GM12878 (cell line): ENCODE measurements around the gene GCA. TPM values are rescaled to one million over a fixed set of nuclear protein-coding genes. Genes with fewer than 3 reads are reported as not detected.

Experiments used
- ATAC-seq: fragments of 200-7000 bp; cut with Tn5 transposase; 3 replicates; pipeline ENCODE4 v1.9.1; 2020; ENCODE audit warnings: mild to moderate bottlenecking, moderate library complexity
- BruUV-seq: library from RNA; stranded (reverse); fragments of 400-500 nt; replicated peaks from 2 replicates; lab custom pipeline; 2021; lab: Mats Ljungman, UMichigan
- CTCF ChIA-PET: fragments of 300-600 bp; sonication (Branson Sonifier 250); formaldehyde crosslinking; extraction: SDS; loops from one replicate; lab custom pipeline; 2021; ENCODE audit warnings: inconsistent platforms; lab: Yijun Ruan, JAX
- POLR2A ChIA-PET: fragments of 350-600 bp; formaldehyde crosslinking; extraction: SDS; loops from one replicate; lab custom pipeline; 2021; ENCODE audit warnings: inconsistent platforms; lab: Charles Lee
- RAD21 ChIA-PET: fragments of 300-600 bp; sonication (Branson Sonifier 250); formaldehyde crosslinking; loops from one replicate; lab custom pipeline; 2023; ENCODE audit warnings: antibody characterized with exemption; ENCODE audit not compliant: unreplicated experiment; lab: Charles Lee
- SMC1A ChIA-PET: fragments of 300-600 bp; sonication (Branson Sonifier 250); formaldehyde crosslinking; loops from one replicate; lab custom pipeline; 2023; ENCODE audit not compliant: unreplicated experiment, uncharacterized antibody; lab: Charles Lee
- DNase-seq: peaks from one replicate; pipeline ENCODE4 v3.0.0-alpha.2; 2011; ENCODE audit warnings: low read depth, low spot score
- FAIRE-seq: peaks from 3 replicates; lab custom pipeline; 2011; peaks lifted over from hg19 to GRCh38; lab: Jason Lieb, UNC
- H2AFZ ChIP-seq: 2 replicates; pipeline ENCODE4 v1.6.0; 2011; ENCODE audit warnings: low read depth, low read length, control low read depth; ENCODE audit not compliant: control insufficient read depth
- H3K27ac ChIP-seq: 2 replicates; pipeline ENCODE4 v1.5.1; 2011; ENCODE audit warnings: control low read depth; ENCODE audit not compliant: control insufficient read depth, insufficient read depth
- H3K27me3 ChIP-seq, 2 experiments: replicated peaks in 1 of 2; 2 replicates each; pipeline versions ENCODE4 v1.6.0 to v1.6.1; 2011; ENCODE audit warnings: low read length in 1 of 2; ENCODE audit not compliant: control insufficient read depth in 2 of 2, insufficient read depth in 2 of 2
- H3K36me3 ChIP-seq, 2 experiments: 2 replicates each; pipeline ENCODE4 v1.5.1; 2011; ENCODE audit warnings: low read length in 1 of 2; ENCODE audit not compliant: control insufficient read depth in 2 of 2, insufficient read depth in 2 of 2
- H3K4me1 ChIP-seq: 2 replicates; pipeline ENCODE4 v1.6.1; 2011; ENCODE audit warnings: mild to moderate bottlenecking, low read length, moderate library complexity, mixed read lengths; ENCODE audit not compliant: control insufficient read depth, insufficient read depth
- H3K4me2 ChIP-seq: 2 replicates; pipeline ENCODE4 v1.6.0; 2011; ENCODE audit warnings: control low read depth; ENCODE audit not compliant: control insufficient read depth, insufficient read depth
- H3K4me3 ChIP-seq: fragments of 200-600 bp; sonication (generic); 2 replicates; pipeline ENCODE4 v1.5.1; 2016
- H3K79me2 ChIP-seq: 2 replicates; pipeline ENCODE4 v1.6.0; 2011; ENCODE audit warnings: low read length; ENCODE audit not compliant: control insufficient read depth, insufficient read depth
- H3K9ac ChIP-seq: 2 replicates; pipeline ENCODE4 v1.8.0; 2011; ENCODE audit warnings: low read length, control low read depth, mixed read lengths; ENCODE audit not compliant: control insufficient read depth, insufficient read depth
- H3K9me3 ChIP-seq: replicated peaks from 3 replicates; pipeline ENCODE4 v1.5.1; 2011; ENCODE audit warnings: mild to moderate bottlenecking, low read length; ENCODE audit not compliant: control insufficient read depth, insufficient read depth
- H4K20me1 ChIP-seq: 2 replicates; pipeline ENCODE4 v1.6.0; 2011; ENCODE audit not compliant: control insufficient read depth, insufficient read depth
- ATF7 ChIP-seq: fragments of 450-650 bp; IDR thresholded peaks from 2 replicates; pipeline ENCODE4 v1.6.1; 2016; ENCODE audit warnings: low read depth, mild to moderate bottlenecking
- HCFC1 ChIP-seq: fragments of 150-350 bp; IDR thresholded peaks from 2 replicates; pipeline ENCODE4 v1.6.1; 2014; ENCODE audit warnings: low read length
- HDGF ChIP-seq: fragments of 450-650 bp; IDR thresholded peaks from 2 replicates; pipeline ENCODE4 v1.6.1; 2016; ENCODE audit warnings: antibody characterized with exemption
- MXI1 ChIP-seq: fragments of 150-350 bp; IDR thresholded peaks from 2 replicates; pipeline ENCODE4 v1.6.1; 2011; ENCODE audit warnings: low read depth, mild to moderate bottlenecking, inconsistent platforms, low read length, improper control_type of control experiment
- MYB ChIP-seq: fragments of 150-350 bp; IDR thresholded peaks from 2 replicates; pipeline ENCODE4 v1.6.1; 2014; ENCODE audit warnings: mild to moderate bottlenecking, low read depth, low read length, borderline replicate concordance
- NRF1 ChIP-seq: conservative IDR thresholded peaks from 2 replicates; pipeline ENCODE4 v1.6.1; 2011; ENCODE audit warnings: mild to moderate bottlenecking, low read depth, low read length, improper control_type of control experiment
- SIN3A ChIP-seq: IDR thresholded peaks from 2 replicates; pipeline ENCODE4 v1.6.1; 2012; ENCODE audit warnings: low read depth, low read length, improper control_type of control experiment
- WGBS: methylation state at CpG from one replicate; pipeline ENCODE4 v1.1.6; 2016; ENCODE audit warnings: low lambda C conversion rate; ENCODE audit not compliant: insufficient replicate concordance, insufficient coverage; ENCODE audit errors: missing lambda C conversion rate; 5-methylcytosine and 5-hydroxymethylcytosine counted together
- in situ Hi-C: fragments of 300-500 bp; cut with MboI; formaldehyde crosslinking; loops from 9 replicates; pipeline ENCODE4 v1.14.3; 2018; ENCODE audit warnings: mixed read lengths
- intact Hi-C: fragments of 100-400 bp; cut with micrococcal nuclease; formaldehyde crosslinking; loops from one replicate; pipeline ENCODE4 v1.14.2; 2022; ENCODE audit not compliant: unreplicated experiment
- polyA plus RNA-seq, 11 experiments: library from polyadenylated mRNA; depleted of rRNA in 4 of 11; unstranded in 6 of 11; stranded (reverse) in 5 of 11; fragments of >200 nt; fragmentation: Nextera tagmentation in 4 of 11; fragmentation: Illumina TruSeq in 1 of 11; extraction: Ambion mirVana in 4 of 11; extraction: Trizol in 1 of 11; gene quantifications; 1 replicate in 1 of 11; 2 replicates in 10 of 11; pipeline versions ENCODE4 v1.2.1 to v1.2.3, GENCODE V29; 2011 to 2016; ENCODE audit warnings: inconsistent platforms in 2 of 11, missing spikeins in 2 of 11, low read depth in 1 of 11
- total RNA-seq, 4 experiments: library from RNA; depleted of rRNA in 3 of 4; stranded (reverse); fragments of >200 nt in 3 of 4; fragmentation: Illumina TruSeq in 1 of 4; extraction: Trizol in 1 of 4; gene quantifications; 2 replicates each; pipeline versions ENCODE4 v1.2.1 to v1.2.3, GENCODE V29; 2013 to 2021
- TF ChIP-seq, protein P1 (sequence below): fragments of 450-650 bp; IDR thresholded peaks from 2 replicates; pipeline ENCODE4 v1.6.1; 2016; ENCODE audit warnings: mild to moderate bottlenecking, moderate library complexity, borderline replicate concordance
- TF ChIP-seq, protein P2 (sequence below): fragments of 450-650 bp; IDR thresholded peaks from 2 replicates; pipeline ENCODE4 v1.6.1; 2017; ENCODE audit warnings: low read depth, mild to moderate bottlenecking, moderate library complexity
- TF ChIP-seq, protein P3 (sequence below): fragments of 450-650 bp; conservative IDR thresholded peaks from 2 replicates; pipeline ENCODE4 v1.6.1; 2017; ENCODE audit warnings: mild to moderate bottlenecking, moderate library complexity
- TF ChIP-seq, protein P4 (sequence below): fragments of 450-650 bp; IDR thresholded peaks from 2 replicates; pipeline ENCODE4 v1.6.1; 2017; ENCODE audit warnings: mild to moderate bottlenecking, low read depth, inconsistent platforms; ENCODE audit not compliant: poor library complexity, severe bottlenecking

The GCA gene
- total and polyA plus RNA-seq, 10 of the 15 experiments (the other 5 are each of a cell fraction or from before 2014, with no cell fraction given) = 20.6 to 81.9 (median 32.0) TPM

DNA sequence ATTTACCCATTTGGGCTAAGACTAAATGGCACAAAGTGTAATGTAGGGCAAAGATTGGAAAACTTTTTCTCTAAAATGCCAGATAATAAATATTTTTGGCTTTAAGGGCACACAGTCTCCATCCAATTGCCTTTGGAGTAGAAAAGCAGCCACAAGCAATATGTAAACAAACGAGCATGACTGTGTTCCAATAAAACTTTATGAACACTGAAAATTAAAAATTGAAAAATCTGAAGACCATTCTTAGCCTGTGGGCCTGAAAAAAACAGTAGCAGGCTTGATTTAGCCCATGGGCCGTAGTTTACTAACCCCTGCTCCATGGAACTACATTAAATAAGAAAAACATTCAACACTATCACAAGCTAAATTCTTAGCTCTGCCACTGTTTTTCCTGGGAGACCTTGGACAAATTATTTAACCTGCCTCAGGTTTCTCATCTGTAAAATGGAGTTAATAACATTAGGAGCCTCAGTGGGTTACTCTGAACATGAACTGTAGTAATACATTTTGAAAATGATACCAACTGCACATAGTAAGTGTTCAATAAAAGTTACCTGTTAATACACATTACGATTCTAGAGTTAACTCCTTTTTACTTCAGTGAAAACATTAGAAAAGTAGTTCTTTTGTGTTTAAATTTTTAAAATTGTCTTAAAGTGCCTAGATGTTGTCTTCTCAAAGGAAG is 26.7 kb upstream of the GCA start:
- TF ChIP-seq HDGF = no peak
- TF ChIP-seq HCFC1 = no peak
- TF ChIP-seq SIN3A = peak; percentile 64; the same call in 1 of the 2 replicates
- TF ChIP-seq, protein P1, sequence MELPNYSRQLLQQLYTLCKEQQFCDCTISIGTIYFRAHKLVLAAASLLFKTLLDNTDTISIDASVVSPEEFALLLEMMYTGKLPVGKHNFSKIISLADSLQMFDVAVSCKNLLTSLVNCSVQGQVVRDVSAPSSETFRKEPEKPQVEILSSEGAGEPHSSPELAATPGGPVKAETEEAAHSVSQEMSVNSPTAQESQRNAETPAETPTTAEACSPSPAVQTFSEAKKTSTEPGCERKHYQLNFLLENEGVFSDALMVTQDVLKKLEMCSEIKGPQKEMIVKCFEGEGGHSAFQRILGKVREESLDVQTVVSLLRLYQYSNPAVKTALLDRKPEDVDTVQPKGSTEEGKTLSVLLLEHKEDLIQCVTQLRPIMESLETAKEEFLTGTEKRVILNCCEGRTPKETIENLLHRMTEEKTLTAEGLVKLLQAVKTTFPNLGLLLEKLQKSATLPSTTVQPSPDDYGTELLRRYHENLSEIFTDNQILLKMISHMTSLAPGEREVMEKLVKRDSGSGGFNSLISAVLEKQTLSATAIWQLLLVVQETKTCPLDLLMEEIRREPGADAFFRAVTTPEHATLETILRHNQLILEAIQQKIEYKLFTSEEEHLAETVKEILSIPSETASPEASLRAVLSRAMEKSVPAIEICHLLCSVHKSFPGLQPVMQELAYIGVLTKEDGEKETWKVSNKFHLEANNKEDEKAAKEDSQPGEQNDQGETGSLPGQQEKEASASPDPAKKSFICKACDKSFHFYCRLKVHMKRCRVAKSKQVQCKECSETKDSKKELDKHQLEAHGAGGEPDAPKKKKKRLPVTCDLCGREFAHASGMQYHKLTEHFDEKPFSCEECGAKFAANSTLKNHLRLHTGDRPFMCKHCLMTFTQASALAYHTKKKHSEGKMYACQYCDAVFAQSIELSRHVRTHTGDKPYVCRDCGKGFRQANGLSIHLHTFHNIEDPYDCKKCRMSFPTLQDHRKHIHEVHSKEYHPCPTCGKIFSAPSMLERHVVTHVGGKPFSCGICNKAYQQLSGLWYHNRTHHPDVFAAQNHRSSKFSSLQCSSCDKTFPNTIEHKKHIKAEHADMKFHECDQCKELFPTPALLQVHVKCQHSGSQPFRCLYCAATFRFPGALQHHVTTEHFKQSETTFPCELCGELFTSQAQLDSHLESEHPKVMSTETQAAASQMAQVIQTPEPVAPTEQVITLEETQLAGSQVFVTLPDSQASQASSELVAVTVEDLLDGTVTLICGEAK = peak; percentile 99
- TF ChIP-seq, protein P2, sequence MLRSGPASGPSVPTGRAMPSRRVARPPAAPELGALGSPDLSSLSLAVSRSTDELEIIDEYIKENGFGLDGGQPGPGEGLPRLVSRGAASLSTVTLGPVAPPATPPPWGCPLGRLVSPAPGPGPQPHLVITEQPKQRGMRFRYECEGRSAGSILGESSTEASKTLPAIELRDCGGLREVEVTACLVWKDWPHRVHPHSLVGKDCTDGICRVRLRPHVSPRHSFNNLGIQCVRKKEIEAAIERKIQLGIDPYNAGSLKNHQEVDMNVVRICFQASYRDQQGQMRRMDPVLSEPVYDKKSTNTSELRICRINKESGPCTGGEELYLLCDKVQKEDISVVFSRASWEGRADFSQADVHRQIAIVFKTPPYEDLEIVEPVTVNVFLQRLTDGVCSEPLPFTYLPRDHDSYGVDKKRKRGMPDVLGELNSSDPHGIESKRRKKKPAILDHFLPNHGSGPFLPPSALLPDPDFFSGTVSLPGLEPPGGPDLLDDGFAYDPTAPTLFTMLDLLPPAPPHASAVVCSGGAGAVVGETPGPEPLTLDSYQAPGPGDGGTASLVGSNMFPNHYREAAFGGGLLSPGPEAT = 0 out of 2 replicates have a peak, but pooled peaks have one; percentile 6
- TF ChIP-seq MXI1 = 0 out of 2 replicates have a peak, but pooled peaks have one; percentile 38
- TF ChIP-seq, protein P3, sequence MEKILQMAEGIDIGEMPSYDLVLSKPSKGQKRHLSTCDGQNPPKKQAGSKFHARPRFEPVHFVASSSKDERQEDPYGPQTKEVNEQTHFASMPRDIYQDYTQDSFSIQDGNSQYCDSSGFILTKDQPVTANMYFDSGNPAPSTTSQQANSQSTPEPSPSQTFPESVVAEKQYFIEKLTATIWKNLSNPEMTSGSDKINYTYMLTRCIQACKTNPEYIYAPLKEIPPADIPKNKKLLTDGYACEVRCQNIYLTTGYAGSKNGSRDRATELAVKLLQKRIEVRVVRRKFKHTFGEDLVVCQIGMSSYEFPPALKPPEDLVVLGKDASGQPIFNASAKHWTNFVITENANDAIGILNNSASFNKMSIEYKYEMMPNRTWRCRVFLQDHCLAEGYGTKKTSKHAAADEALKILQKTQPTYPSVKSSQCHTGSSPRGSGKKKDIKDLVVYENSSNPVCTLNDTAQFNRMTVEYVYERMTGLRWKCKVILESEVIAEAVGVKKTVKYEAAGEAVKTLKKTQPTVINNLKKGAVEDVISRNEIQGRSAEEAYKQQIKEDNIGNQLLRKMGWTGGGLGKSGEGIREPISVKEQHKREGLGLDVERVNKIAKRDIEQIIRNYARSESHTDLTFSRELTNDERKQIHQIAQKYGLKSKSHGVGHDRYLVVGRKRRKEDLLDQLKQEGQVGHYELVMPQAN = peak; percentile 42; the same call in 1 of the 2 replicates
- no peak for TF ChIP-seq NRF1
- TF ChIP-seq ATF7 = 0 out of 2 replicates have a peak, but pooled peaks have one; percentile 9
- TF ChIP-seq MYB = no peak
- TF ChIP-seq, protein P4, sequence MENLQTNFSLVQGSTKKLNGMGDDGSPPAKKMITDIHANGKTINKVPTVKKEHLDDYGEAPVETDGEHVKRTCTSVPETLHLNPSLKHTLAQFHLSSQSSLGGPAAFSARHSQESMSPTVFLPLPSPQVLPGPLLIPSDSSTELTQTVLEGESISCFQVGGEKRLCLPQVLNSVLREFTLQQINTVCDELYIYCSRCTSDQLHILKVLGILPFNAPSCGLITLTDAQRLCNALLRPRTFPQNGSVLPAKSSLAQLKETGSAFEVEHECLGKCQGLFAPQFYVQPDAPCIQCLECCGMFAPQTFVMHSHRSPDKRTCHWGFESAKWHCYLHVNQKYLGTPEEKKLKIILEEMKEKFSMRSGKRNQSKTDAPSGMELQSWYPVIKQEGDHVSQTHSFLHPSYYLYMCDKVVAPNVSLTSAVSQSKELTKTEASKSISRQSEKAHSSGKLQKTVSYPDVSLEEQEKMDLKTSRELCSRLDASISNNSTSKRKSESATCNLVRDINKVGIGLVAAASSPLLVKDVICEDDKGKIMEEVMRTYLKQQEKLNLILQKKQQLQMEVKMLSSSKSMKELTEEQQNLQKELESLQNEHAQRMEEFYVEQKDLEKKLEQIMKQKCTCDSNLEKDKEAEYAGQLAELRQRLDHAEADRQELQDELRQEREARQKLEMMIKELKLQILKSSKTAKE = no peak
- Histone ChIP-seq H3K9me3 (no peaks in the 10 kb centered on the region), H3K36me3 (peaks cover 0 to 3% of the 10 kb centered on the region in 2 experiments; a peak in 1 of 4 replicates), H3K4me1 (no peaks in the 10 kb centered on the region), H3K9ac (peak overlapping the region; percentile 97), H3K4me2 (peak overlapping the region; percentile 92), H2AFZ (no peak overlapping the region), H3K27me3 (no peaks in the 10 kb centered on the region), H3K4me3 (peak overlapping the region; percentile 90), H3K27ac (peak overlapping the region; percentile 98), H4K20me1 (no peaks in the 10 kb centered on the region), H3K79me2 (peaks cover 95% of the 10 kb centered on the region)
- no peak for FAIRE-seq
- WGBS = 2% methylated on average over 3 of the region's 3 CpGs
- intact Hi-C loops (loop anchor here (5.0 to 10.0 kb wide), 6 partner anchors 260 to 1152 kb away; partner anchors contain the start of genes PSMD14 and TANK), in situ Hi-C loops (loop anchor here (25.0 kb wide), 1 partner anchor 930 kb away; no protein-coding TSS in a partner anchor)
- ChIA-PET SMC1A (interaction anchor here (0.7 to 2.8 kb wide), 6 partner anchors 12 to 169 kb away, joined by 3 to 15 read pairs (median 4); partner anchors contain the start of gene GCA), POLR2A (interaction anchor here (0.5 to 2.2 kb wide), 3 partner anchors 8 to 17 kb away, joined by 3 to 9 read pairs (median 8); no protein-coding TSS in a partner anchor), CTCF (interaction anchor here (1.0 to 5.8 kb wide), 7 partner anchors 8 to 28 kb away, joined by 3 to 55 read pairs (median 22); no protein-coding TSS in a partner anchor), RAD21 (interaction anchor here (1.1 to 4.1 kb wide), 3 partner anchors 8 to 17 kb away, joined by 3 to 33 read pairs (median 5); no protein-coding TSS in a partner anchor)
- no peak for DNase-seq
- BruUV-seq = no TSS peak
- ATAC-seq = no peak
